ENCODE results near the gene EME2. TPM values are rescaled to one million over a fixed set of nuclear protein-coding genes. Genes with fewer than 3 reads are reported as not detected.
A peak's percentile ranks its signal among the peaks of the same experiment; 100 is the strongest.

Gene EME2
- total RNA-seq, 3 donors from 2014 or later = 30.4 to 39.1 (median 35.7) TPM

DNA sequence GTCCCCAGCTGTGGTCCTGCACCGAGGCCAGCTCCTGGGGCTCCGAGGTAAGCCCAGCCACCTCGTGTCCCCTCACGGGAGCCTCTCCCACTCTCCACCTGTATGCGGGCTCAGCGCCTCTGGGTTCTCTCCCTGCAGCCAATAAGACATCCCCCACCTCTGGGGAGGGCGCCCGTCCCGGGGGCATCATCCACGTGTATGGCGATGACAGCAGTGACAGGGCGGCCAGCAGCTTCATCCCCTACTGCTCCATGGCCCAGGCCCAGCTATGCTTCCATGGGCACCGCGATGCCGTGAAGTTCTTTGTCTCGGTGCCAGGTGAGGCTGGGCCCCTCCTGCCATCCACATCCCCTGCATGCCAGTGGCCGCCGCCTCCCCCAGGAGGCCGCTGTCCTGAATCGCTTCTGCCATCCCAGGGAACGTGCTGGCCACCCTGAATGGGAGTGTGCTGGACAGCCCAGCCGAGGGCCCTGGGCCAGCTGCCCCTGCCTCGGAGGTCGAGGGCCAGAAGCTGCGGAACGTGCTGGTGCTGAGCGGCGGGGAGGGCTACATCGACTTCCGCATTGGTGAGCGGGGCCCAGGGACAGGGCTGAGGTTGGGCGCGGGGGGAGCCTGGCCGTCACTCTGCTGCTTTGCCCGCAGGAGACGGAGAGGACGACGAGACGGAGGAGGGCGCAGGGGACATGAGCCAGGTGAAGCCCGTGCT is 4.4 kb upstream of the EME2 start:
- H3K27me3 Mint-ChIP-seq (ENCODE audit: low read depth) = no peaks in the 10 kb centered on the region
- H3K9me3 Mint-ChIP-seq = no peaks in the 10 kb centered on the region
- ATAC-seq (no peak), DNase-seq (no peak)
- peaks cover 10% of the 10 kb centered on the region for H3K36me3 Mint-ChIP-seq (ENCODE audit: insufficient read depth)
- no peak overlapping the region for H3K4me3 Mint-ChIP-seq
- peaks cover 8% of the 10 kb centered on the region for H3K4me1 Mint-ChIP-seq (ENCODE audit: low read depth)

DNA sequence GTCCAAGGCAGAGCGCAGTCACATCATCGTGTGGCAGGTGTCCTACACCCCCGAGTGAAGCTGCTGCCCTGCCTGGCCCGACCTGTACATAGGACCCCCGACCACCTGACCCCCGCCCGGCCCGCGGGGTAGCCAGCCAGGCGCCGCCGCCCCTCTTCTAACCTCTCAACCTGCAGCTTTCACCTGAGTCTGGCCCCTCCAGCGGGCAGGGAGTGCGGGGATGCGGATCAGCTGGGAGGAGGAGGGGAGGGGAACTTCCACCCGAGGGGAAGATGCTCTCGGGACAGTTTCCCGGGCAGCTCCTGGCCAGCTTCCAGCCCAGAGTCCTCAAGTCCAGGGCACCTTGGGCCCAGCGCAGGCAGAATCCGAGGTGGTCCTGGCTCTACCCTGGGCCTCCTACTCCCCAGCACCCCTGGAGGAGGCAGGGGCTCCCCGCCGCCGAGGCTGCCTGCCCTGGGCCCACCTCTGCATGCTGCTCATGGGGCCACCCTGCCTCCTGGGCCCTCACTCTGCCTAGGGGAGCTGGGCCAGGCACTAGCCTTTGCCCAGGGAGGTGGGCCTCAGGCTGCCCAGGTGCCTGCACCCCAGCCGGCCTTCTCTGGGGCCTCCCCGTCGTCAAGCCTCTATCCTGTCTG is 3.7 kb upstream of the EME2 start:
- no peak for ATAC-seq
- Mint-ChIP-seq H3K36me3 (ENCODE audit: insufficient read depth) (peaks cover 10% of the 10 kb centered on the region), H3K4me3 (peak overlapping the region; percentile 29), H3K4me1 (ENCODE audit: low read depth) (peaks cover 9% of the 10 kb centered on the region), H3K9me3 (no peaks in the 10 kb centered on the region), H3K27me3 (ENCODE audit: low read depth) (no peaks in the 10 kb centered on the region)
- no peak for DNase-seq

DNA sequence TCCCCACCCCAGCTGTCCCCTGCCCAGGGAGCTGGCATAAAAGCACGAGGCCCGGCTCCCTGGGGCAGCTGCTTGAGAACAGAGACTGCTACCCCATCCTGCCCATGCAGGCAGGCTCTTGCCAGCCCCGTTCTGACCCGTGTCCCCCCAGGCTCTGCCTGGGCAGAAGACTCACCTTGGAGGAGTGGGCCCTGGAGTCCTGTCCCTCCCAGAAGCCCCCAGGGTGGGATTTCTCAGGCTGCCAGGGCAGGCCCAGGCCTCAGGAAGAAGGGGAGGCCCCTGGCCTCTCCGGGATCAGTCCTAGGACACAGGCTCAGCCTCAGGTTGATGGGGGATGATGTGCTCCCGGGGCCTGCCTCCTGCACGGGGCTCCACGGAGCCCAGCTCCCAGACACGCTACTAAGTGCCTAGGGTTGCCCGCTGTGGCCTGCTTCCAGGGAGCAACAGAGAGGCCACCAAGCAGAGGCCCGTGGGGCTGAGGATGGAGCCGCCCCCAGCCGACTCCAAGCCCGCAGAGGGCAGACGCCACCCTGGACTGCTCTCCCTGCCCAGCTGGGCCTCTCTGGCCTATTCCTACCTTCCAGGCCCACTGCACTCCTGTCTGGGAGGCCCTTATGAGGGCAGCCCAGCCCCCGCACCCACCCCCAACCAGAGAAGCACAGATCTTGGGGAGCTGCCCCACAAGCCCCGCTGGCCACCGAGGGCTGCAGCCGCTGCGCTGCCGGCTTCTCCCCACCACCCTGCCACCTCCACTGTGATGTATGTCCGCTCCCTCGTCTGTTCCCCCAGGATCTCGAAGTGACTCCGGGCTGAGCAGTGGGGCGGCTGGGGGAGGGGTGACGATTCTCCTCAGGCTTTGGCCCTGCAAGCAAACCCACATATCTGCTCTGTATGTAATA is 3.0 kb upstream of the EME2 start:
- peaks cover 11% of the 10 kb centered on the region for H3K4me1 Mint-ChIP-seq (ENCODE audit: low read depth)
- H3K36me3 Mint-ChIP-seq (ENCODE audit: insufficient read depth) = peaks cover 10% of the 10 kb centered on the region
- no peak for ATAC-seq
- no peaks in the 10 kb centered on the region for H3K9me3 Mint-ChIP-seq
- DNase-seq = no peak
- no peaks in the 10 kb centered on the region for H3K27me3 Mint-ChIP-seq (ENCODE audit: low read depth)
- H3K4me3 Mint-ChIP-seq = peak overlapping the region; percentile 81

GRCh38 chr16:1770328-1771187 is 2.1 kb upstream of the EME2 start:
- ATAC-seq (peak; percentile 14 to 26), DNase-seq (peak; percentile 52)
- Mint-ChIP-seq H3K27me3 (ENCODE audit: low read depth) (no peaks in the 10 kb centered on the region), H3K36me3 (ENCODE audit: insufficient read depth) (peaks cover 10% of the 10 kb centered on the region), H3K4me1 (ENCODE audit: low read depth) (peaks cover 14% of the 10 kb centered on the region), H3K4me3 (peak overlapping the region; percentile 81), H3K9me3 (no peaks in the 10 kb centered on the region)

DNA sequence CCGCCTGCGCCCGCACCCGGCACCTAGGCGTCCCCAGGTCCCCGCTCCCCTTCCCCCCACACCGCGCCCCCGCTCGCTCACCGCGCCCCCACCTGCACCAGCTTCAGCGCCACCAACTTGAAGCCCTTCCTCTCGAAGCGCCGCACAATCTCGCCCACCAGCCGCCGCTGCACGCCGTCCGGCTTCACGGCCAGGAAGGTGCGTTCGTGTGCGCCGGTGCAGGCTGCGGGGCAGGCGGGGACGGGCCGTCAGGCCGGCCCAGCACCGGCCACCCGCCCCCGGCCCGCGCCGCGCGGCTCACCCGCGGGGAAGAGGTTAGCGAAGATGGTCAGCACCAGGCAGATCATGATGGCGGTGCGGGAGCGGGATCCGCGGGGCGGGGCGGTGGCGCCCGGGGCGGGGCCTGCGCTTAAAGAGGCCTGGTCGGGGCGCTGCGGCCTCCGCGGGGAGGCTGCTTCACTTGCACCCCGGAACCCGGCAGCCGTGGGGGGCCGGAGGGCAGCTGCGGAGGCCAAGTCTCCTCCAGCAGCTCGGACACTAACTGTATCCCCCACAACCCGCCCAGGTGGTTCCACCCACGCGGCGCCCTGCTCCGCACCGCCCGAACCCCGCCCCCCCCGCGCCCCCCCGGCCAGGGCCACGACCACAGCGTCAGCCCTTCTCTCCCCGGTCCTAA is 1.3 kb upstream of the EME2 start, which contains the start of gene NME3:
Gene NME3, minus strand, starts transcription at position 356 of the 676 bp plus-strand sequence. Its CDS starts 9 bp downstream, at position 347.
- Mint-ChIP-seq H3K4me1 (ENCODE audit: low read depth) (peaks cover 14% of the 10 kb centered on the region), H3K27me3 (ENCODE audit: low read depth) (no peaks in the 10 kb centered on the region), H3K9me3 (no peaks in the 10 kb centered on the region), H3K36me3 (ENCODE audit: insufficient read depth) (peaks cover 10% of the 10 kb centered on the region), H3K4me3 (peak within 1 kb of the TSS; percentile 100)
- DNase-seq (peak; percentile 69), ATAC-seq (peak; percentile 48 to 49)

DNA sequence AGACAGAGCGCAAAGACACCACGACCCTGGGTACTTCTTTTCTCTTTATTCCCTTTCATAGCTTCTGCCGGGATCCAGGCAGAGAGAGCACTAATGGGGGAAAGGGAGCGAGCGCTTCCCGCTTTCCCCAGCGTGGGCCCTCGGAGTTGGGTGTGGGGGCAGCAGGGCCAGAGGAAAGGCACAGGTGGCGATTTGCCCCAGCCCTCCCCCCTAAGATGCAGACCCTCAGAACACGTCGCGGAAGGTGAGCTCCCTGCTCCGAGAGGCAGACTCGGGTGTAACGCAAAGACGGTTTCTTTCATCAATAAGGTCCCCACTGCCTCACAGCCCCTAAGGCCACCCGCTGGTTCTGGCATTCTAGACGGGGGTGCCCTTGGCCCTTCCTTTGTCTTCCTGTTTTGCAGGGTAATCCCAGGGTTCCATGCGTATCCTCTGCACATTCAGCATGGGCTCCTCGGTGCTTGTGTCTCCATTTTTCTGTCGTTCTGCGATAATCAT is 697 bp upstream of the EME2 start:
- Mint-ChIP-seq H3K4me3 (peak overlapping the region; percentile 100), H3K27me3 (ENCODE audit: low read depth) (no peaks in the 10 kb centered on the region), H3K9me3 (no peaks in the 10 kb centered on the region), H3K36me3 (ENCODE audit: insufficient read depth) (peaks cover 10% of the 10 kb centered on the region), H3K4me1 (ENCODE audit: low read depth) (peaks cover 14% of the 10 kb centered on the region)
- DNase-seq (no peak), ATAC-seq (no peak)

DNA sequence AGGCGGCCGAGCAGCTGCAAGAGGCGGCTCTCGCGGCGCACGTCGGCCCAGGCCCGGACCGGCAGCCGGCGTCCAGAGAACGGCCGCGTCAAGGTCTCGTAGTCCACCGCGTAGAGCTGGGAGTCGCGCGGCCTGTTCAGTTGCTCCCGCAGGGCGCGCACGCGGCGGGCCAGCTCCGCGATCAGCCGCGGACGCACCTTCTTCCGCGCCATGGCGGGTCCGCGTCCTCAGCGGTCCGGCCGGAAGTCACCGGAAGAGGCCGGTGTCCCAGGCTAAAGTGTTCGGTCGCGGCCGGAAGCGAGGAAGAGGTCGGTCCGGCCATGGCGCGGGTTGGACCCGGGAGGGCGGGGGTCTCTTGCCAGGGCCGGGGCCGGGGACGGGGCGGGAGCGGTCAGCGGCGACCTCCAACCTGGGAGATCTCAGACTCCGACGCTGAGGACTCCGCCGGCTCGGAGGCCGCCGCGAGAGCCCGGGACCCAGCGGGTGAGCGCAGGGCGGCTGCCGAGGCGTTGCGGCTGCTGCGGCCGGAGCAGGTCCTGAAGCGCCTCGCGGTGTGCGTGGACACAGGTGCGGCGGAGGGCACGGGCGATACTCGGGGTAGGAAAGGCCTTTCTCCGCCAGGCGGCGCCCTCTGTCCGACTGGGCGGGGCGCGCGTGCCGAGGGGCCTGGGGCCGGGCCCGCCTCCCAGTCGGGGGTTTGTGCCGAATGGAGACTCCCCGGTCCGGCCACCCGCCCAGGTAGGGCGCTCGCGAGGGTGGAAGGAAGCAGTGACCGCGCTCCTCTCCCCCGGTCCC is 495 bp downstream of the EME2 start, which contains the start of gene MRPS34:
Gene MRPS34, minus strand, starts transcription at position 227 of the 795 bp plus-strand sequence. Its CDS starts 15 bp downstream, at position 212.
- peak within 1 kb of the TSS; percentile 100 for H3K4me3 Mint-ChIP-seq
- ATAC-seq (peak; percentile 55 to 59), DNase-seq (peak; percentile 71)
- peaks cover 14% of the 10 kb centered on the region for H3K4me1 Mint-ChIP-seq (ENCODE audit: low read depth)
- no peaks in the 10 kb centered on the region for H3K27me3 Mint-ChIP-seq (ENCODE audit: low read depth)
- no peaks in the 10 kb centered on the region for H3K9me3 Mint-ChIP-seq
- H3K36me3 Mint-ChIP-seq (ENCODE audit: insufficient read depth) = peaks cover 5% of the 10 kb centered on the region

DNA sequence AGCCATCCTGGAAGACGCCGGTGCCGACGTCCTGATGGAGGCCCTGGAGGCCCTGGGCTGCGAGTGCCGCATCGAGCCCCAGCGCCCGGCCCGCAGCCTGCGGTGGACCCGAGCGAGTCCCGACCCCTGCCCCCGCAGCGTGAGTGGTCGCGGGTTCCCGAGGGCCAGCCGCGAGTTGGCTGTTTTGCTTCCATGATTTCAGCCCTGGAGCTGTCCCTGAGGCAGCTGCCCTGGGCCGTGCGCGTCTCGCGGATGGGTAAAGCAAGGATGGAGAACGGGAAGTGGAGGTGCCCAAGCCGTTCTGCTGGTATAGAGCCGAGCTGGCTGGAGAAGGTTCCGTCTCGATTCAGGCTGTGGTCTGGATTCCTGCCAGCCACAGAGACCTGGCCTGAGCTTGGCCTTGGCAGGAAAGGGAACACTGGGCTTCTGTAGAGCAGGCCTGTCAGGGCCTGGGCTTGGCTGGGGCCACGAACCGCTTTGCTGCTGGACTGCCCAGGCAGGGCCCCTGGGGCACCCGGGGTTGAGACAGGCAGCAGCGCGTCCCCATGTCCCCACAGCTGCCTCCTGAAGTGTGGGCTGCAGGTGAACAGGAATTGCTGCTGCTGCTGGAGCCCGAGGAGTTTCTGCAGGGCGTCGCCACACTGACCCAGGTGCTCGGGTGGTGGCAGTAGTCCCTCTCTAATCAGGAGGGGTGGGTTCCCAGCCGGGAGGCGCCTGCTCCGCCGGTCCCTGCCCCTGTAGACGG is 1.3 kb downstream of the EME2 start:
- no peaks in the 10 kb centered on the region for H3K27me3 Mint-ChIP-seq (ENCODE audit: low read depth)
- DNase-seq (no peak), ATAC-seq (peak in 1 of 2 donors; percentile 3)
- H3K4me3 Mint-ChIP-seq = peak overlapping the region; percentile 100
- no peaks in the 10 kb centered on the region for H3K9me3 Mint-ChIP-seq
- H3K4me1 Mint-ChIP-seq (ENCODE audit: low read depth) = peaks cover 14% of the 10 kb centered on the region
- H3K36me3 Mint-ChIP-seq (ENCODE audit: insufficient read depth) = peaks cover 5% of the 10 kb centered on the region

DNA sequence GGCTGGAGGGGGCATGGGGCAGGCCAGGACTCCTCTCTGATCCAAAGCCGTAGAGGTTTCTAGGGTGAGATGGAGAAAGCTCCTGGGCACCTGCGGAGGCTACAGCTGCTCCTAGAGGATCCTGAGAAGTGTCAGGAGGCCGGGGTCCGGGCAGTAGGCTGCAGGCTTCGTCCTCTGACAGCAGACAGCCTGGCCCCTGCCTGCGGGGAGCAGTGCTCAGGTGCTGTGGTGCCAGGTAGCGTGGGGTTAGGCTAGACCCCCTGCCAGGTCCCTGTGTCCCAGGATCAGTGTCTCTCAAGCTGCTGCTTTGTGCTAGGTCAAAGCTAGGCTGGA is 1.8 kb downstream of the EME2 start:
- ATAC-seq (no peak), DNase-seq (no peak)
- Mint-ChIP-seq H3K4me3 (peak overlapping the region; percentile 100), H3K4me1 (ENCODE audit: low read depth) (peaks cover 14% of the 10 kb centered on the region), H3K36me3 (ENCODE audit: insufficient read depth) (peaks cover 5% of the 10 kb centered on the region), H3K27me3 (ENCODE audit: low read depth) (no peaks in the 10 kb centered on the region), H3K9me3 (no peaks in the 10 kb centered on the region)

- ATAC-seq = no peak
- Mint-ChIP-seq H3K27me3 (ENCODE audit: low read depth) (no peaks in the 10 kb centered on the region), H3K4me3 (peak overlapping the region; percentile 49), H3K36me3 (ENCODE audit: insufficient read depth) (peaks cover 5% of the 10 kb centered on the region), H3K4me1 (ENCODE audit: low read depth) (peaks cover 11% of the 10 kb centered on the region), H3K9me3 (no peaks in the 10 kb centered on the region)
- no peak for DNase-seq
These were observed 2.6 kb downstream of the EME2 start for GRCh38 chr16:1775006-1775845.

DNA sequence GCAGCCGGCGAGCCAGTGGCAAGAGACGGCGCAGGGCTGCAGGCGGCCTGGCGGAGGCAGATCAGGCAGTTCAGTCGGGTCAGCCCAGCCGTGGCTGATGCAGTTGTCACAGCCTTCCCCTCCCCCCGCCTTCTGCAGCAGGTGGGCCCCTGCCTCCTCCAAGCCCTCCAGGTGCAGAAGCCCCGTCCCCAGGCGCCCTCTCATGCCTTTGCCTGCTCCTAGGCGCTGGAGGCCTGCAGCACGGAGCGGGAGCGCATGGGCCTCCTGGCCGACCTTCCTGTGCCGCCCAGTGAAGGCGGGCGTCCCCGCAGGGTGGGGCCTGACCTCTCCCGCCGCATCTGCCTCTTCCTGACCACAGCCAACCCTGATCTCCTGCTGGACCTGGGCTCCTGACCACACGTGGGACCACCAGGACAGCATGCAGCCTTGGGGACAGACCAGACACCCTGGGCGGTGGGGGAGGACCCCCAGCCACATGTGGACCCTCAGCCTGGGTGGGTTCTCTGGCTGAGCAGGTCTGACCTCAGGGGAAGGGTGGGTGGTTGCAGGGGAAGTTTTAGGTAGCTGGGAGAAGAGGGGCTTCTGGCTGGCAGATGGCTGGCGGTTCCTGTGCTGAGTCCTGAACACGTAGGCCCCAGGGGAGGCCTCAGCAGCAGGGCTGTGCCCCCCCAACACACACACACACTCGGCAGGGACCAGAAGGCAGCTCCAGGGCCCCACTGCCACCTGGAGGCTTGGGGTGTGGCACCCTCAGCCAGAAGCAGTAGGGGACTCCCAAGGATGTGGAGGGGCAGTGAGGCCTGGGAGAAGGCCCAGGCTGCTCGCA is 3.4 kb downstream of the EME2 start:
- ATAC-seq (no peak), DNase-seq (no peak)
- Mint-ChIP-seq H3K36me3 (ENCODE audit: insufficient read depth) (peaks cover 5% of the 10 kb centered on the region), H3K4me1 (ENCODE audit: low read depth) (peaks cover 9% of the 10 kb centered on the region), H3K27me3 (ENCODE audit: low read depth) (no peaks in the 10 kb centered on the region), H3K9me3 (no peaks in the 10 kb centered on the region), H3K4me3 (no peak overlapping the region)
